Stimulated activated CD8-positive, alpha-beta memory T cell treated with anti-CD3 and anti-CD28 coated beads, Interleukin-7, amount 100 ng/mL, for 1 hour (primary cell): Measurements from ENCODE around the gene THSD1.
"Not testable (repeated sequence)": the region's sequence is repeated elsewhere in the genome, so short reads cannot be mapped to it uniquely, and the experiment has no call there.

Experiments
- DNase-seq, 2 donors: peaks; one replicate each; pipeline ENCODE4 v3.0.0-alpha.2; 2020; ENCODE audit warnings: low read depth in 2 of 2

The THSD1 gene

GRCh38 chr13:52408071-52408658, 2.2 kb upstream of the THSD1 start:
- DNase-seq: not testable (repeated sequence)

DNA sequence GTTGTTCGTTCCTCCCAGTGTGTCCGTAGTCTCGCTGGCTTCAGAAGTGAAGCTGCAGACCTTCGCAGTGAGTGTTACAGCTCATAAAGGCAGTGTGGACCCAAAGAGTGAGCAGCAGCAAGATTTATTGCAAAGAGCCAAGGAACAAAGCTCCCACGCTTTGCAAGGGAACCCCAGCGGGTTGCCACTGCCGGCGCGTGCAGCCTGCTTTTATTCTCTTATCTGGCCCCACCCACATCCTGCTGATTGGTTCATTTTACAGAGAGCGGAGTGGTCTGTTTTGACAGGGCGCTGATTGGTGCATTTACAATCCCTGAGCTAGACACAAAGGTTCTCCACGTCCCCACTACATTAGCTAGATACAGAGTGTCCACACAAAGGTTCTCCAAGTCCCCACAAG, 1.5 kb upstream of the THSD1 start:
- DNase-seq: not testable (repeated sequence)

GRCh38 chr13:52406629-52407028, 657 bp upstream of the THSD1 start:
- no peak for DNase-seq

GRCh38 chr13:52405369-52405766, 604 bp downstream of the THSD1 start:
- DNase-seq: no peak

DNA sequence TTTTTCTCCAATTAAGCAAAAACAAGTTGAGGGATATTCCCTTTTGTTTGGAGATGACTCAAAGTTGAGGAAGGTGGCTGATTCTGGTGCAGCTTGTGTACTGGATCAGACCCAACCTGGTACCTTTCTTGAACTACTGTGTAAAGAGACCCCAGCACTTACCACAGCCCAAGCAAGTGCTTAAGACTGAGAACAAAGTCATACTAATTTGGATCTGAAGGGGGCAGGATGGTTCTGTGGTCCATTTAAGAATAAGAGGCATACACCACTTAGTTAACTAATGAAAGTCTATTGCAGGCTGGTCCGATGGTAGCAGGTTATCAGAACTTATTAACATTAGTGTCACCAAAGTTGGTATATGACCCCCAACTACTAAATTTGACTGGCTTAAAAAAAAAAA, 6.3 kb downstream of the THSD1 start:
- DNase-seq: no peak

- DNase-seq: no peak
These were observed 6.9 kb downstream of the THSD1 start for GRCh38 chr13:52399046-52399445.

DNA sequence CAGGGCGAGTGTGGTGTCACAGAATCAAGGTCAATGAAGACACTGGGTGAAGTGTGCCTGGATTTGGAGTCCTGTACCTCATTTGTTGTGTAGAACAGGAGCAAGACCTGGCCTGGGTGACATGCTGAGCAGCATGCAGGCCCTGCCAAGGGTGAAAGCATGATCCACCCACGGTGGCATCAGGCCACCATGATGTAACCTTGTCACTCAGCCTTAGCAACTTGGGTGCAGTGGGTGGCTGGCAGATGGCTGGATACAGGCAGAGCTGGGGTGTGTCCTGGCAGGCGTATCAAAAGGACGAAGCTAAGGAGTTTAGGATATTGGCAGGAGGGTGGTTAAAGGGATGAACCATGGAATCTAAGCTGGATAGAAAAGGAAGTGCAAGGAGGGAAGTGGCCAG, 10.3 kb downstream of the THSD1 start:
- no peak for DNase-seq

DNA sequence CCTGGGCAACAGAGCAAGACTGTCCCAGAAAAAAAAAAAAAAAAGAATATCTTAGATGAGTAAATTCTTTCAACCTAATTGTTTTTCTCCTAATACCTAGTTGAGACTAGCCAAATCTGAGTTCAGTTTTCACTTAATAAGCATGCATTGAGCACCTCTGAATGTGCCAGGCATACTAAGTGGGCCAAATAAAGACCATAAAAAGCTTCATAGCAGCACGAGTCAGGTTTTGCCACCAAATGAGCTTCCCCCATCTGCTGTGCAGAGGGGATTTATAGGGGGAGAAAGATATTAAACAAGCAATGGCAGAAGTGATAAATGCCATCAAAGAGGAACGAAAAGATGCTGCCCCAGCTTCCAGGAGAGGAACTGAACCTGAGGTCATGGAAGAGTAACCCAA, 11.4 kb downstream of the THSD1 start:
- DNase-seq: no peak

DNA sequence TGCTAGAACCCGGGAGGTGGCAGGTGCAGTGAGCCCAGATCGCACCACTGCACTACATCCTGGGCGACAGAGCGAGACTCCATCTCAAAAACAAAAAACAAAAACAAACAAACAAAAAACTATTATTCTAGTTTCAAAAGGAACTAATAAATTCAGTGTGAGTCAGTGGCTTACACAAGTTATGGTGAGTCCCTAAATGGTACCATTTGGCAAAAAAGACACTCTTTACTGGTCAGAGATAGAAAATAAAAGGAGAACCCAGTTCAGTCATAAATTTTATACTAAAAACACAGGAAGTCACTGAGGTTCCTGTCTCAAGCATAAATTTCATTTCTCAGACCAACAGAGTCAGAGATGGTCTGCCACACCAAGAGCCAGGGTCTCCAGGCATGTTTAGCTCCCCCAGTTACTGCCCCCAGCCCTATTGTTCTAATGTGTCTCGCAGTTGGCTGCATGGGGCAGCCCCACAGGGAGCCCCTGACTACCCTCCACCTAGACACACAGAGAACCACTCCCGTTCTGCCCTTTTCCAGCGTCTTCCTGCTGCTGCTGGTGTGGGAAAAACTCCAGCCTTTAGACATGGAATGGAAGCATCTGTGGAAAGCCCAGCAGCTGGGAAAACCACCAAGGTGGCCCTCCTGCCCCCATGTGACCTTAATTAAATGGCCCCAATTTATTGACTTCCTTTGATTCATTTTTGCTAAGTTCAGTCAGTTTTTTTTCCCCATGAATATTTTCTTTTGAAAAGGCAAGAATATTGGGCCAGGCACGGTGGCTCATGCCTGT, 12.2 kb downstream of the THSD1 start:
- no peak for DNase-seq

DNA sequence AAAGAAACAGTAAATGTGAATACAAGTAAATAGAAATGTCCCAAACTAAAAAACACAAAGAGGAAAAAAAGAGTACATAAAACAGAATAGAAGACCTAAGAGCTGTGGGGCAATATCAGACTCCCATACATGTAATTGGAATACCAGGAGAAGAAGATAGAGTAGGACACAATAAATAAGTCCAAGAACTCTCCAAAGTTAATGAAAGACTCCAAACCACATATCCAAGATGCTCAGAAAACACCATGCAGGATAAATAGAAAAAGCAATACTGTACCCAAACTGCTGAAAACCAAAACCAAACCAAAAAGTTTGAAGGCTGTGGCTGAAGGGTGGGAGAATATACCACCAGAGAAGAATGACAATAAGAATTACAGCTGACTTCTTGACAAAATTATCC, 18.3 kb downstream of the THSD1 start:
- no peak for DNase-seq

DNA sequence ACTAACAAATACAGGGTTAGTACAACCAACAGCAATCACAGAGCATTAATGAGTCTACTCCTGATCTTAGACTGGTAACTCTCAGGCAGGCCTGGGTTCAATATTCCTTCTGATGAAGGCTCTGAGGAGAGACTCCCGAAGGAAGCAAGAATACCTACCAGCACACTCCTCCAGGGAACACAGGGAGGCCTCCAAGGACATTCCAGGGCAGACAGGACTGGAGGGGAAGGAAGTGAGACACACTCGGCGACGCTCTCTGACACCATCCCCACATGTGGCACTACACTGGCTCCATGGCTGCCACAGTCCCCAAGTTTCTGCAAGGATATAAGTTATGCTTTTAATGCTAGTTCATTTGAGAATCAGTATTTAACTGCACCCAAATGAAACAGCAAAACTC, 20.1 kb downstream of the THSD1 start:
- DNase-seq: no peak

DNA sequence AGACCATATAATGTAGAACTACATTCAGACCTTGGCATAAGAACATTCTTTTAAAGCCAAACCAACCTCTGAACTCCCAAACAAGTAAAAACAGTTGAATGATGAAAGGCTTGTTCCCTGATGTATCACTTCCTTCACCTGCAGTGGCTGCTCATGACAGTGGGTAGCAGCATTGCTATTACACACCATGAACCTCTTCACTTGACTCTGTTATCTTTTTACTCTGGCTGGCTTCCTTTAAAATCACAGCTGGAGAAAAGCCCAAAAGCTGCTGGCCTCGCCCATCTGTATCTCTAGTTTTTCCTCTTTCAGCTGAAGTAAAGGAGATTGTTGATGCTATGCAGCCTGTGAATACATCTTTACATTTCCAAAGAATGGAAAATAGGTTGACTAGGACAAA, 22.6 kb downstream of the THSD1 start:
- DNase-seq: no peak

GRCh38 chr13:52378312-52378711, 27.7 kb downstream of the THSD1 start:
- DNase-seq: no peak

DNA sequence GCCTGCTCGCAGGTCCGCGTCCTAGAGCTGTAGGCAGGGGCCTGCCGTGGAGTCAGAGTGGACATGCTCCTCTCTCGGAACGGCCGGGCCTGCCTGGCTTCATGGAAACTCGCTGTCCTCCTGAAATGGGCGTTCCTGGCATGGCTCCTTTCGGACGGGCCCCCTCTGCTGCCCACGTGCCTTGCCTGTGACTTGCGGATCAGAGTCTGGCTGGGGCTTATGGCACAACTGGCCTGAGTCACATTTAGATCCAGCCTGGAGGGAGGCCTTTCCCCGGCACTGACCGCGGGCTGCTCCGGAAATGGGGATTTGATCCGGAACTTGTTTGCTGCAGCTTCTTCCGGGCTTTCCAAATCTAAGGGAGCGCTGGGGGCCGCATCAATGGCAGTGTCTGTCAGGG, 28.1 kb downstream of the THSD1 start:
- DNase-seq: no peak

DNA sequence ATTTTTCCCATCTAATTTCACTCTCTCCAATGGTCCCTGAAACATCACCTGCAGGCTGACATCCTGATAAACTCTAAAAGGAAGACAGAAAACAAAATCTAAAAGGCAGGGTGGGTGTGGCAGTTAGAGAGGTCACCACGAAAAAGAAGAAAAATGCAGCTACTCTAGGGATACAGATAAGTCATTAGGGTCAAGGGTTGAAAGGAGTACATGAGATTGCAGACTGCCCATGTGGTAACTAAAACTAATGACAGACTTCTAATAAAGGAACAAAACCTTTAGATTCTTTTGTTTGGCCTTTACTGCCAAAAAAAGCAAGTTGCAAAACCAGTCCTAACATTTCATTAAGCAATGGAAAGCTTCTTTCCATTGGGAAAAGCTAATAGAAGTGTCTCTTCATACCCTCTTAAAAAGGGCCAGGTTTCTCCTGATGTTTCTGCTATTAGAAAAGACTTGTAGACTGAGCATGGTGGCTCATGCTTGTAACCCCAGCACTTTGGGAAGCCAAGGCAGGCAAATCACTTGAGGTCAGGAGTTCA, 31.0 kb downstream of the THSD1 start:
- no peak for DNase-seq

DNA sequence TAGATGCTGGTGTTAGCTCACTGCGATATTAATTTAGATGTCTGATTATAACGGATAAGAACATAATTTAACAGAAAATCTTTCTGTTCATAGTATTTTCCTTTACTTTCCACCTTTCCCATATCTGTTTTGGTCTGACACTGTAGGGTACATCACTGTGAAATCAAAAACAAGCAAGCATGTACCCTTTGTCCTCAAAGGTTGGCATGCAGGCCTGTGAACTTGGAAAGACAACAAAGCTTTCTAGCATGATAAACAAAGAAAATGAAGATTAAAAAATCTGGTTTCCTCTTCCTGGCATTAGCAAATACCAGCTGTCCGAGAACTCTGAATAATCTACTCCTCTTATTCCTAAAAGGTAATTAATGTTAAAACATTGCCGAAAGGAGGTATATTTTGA, 31.6 kb downstream of the THSD1 start:
- no peak for DNase-seq

DNA sequence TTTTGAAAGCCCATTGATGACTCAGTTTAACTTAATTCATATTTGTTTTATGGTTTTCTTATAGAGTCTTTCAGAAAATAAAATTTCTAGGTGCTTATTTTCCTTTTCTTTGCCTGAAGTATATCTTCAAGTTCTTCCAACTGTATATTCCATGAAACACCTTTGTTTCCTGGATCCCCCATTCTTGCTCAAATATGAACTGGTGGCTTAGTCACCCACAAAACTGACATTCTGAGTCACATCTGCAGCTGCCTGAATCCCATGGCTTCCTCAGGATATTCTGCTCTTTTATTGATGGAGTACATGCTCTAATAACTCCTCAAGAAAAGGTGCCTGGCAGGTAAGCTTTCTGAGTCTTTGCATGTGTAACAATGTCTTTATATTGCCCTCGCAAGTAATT, 32.7 kb downstream of the THSD1 start:
- DNase-seq: not testable (repeated sequence)

DNA sequence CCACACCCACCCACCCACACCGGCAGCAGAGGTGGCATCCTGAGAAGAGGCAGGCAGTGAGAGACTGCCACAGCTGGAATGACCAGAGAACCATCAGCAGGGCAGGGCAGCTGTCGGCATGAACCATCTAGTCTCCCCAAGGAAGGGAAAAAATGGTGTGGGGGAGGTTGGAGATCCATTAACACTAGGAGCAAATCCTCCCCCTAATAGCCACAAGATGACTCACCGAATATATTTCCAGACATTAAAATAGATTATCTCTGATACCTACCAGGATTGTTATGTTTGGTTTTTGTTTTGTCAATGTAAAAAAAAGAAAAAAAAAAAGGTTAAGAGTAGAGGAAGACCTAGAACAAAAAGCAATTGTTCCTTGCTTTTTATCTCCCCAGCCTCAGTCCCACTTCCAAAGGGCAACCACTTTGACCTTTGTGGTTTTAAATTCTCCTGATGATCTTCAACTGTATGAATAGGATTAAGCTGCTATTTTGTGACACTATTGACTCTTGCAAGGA, 34.2 kb downstream of the THSD1 start:
- no peak for DNase-seq

DNA sequence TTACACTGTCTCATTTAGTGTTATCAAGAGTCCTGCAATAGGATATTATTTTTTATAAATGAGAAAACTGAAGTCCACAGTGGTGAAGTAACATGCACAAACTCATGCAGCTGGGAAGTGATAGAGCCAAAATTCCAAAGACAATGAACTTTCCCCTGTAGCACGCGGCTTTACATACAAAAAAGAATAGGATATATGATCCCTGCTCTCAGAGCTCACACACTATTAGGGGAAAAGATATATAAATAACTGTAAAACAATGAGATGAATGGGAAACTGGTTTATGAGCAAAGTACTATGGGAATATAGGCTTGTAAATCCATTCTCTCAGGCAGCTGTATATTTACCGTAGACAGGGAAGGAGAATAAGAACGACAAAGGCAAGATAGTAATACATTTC, 39.7 kb downstream of the THSD1 start:
- DNase-seq: no peak

DNA sequence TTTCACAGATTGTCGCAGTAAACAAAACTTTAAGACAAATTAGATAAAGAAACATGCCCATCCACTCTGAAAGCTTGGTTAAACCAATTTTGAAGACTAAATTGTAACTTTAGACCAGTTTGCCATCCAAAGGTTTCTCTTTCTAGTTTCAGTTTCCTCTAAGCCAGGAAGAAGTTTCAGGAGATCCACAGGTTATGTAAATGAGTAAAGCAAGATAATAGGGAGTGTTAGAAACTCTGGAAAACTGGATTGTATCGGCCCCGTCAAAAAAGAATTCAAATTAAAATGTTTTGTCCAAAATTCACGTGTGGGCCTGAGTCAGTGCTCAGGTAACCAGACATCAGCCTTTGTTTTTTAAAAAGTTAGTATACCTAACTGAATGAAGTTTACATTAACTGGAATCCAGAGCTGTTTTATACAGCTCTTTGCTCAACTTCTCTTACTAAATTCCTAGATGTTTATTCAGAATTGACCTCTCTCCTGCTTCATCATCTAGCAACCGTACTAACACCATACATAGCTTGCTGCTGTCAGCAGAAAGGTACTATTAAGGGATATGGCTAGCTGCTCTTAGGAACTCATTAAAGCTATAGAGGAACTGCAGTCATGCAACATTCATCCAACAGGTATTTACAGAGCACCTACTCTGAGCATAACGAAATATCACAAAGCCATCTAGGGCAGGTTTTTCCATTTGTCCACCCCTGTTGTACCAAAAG, 43.6 kb downstream of the THSD1 start:
- DNase-seq: not testable (repeated sequence)

- DNase-seq: no peak
These were observed 44.7 kb downstream of the THSD1 start for GRCh38 chr13:52361225-52361624.

GRCh38 chr13:52359534-52359933, 46.4 kb downstream of the THSD1 start:
- no peak for DNase-seq

GRCh38 chr13:52356327-52356726, 49.6 kb downstream of the THSD1 start:
- DNase-seq: no peak
